Ascending aorta (tissue), 2 donors: ENCODE measurements around the gene GSTT2B. TPM values are rescaled to one million over a fixed set of nuclear protein-coding genes. Genes with fewer than 3 reads are reported as not detected.
"Not testable (repeated sequence)": the region's sequence is repeated elsewhere in the genome, so short reads cannot be mapped to it uniquely, and the experiment has no call there.

Experiments used
- DNase-seq, 2 donors: peaks; one replicate each; pipeline ENCODE4 v3.0.0-alpha.2; 2019; ENCODE audit warnings: low spot score in 2 of 2
- H3K27ac ChIP-seq, 2 donors: fragments of 200-600 bp; sonication (generic); one replicate each; pipeline ENCODE4 v1.5.1; 2016 to 2017; ENCODE audit warnings: mild to moderate bottlenecking in 1 of 2
- H3K27me3 ChIP-seq: fragments of 200-600 bp; sonication (generic); one replicate; pipeline ENCODE4 v1.5.1; 2017
- H3K36me3 ChIP-seq, 2 donors: fragments of 200-600 bp; sonication (generic); one replicate each; pipeline ENCODE4 v1.5.1; 2016
- H3K4me1 ChIP-seq, 2 donors: fragments of 200-600 bp; sonication (generic); one replicate each; pipeline ENCODE4 v1.5.1; 2016 to 2017; ENCODE audit warnings: mild to moderate bottlenecking in 1 of 2
- H3K4me3 ChIP-seq, 2 donors: fragments of 200-600 bp; sonication (generic); one replicate each; pipeline ENCODE4 v1.5.1; 2016 to 2017; ENCODE audit warnings: mild to moderate bottlenecking in 1 of 2
- H3K9me3 ChIP-seq, 2 donors: fragments of 200-600 bp; sonication (generic); one replicate each; pipeline ENCODE4 v1.5.1; 2016
- CTCF ChIP-seq, 3 experiments: fragments of 200-600 bp in 2 of 3; fragments of 450-650 bp in 1 of 3; sonication (generic) in 2 of 3; IDR thresholded peaks; one replicate each; pipeline ENCODE4 v1.5.1; 2016 to 2019; ENCODE audit warnings: antibody characterized with exemption in 3 of 3, mild to moderate bottlenecking in 1 of 3, moderate library complexity in 1 of 3
- intact Hi-C: fragments of 100-400 bp; cut with DNase I; formaldehyde crosslinking; loops from one replicate; pipeline ENCODE4 v1.15.1; 2023
- total RNA-seq: library from RNA; depleted of rRNA; stranded (reverse); fragments of >200 nt; gene quantifications from one replicate; pipeline ENCODE4 v1.1.0, GENCODE V29; 2016

Gene GSTT2B
- total RNA-seq, 1 donor from 2014 or later = not detected

GRCh38 chr22:24002851-24003250 is 41.9 kb upstream of the GSTT2B start:
- intact Hi-C loops = no loop called here
- no peak overlapping the region for H3K4me3 ChIP-seq

GRCh38 chr22:24002272-24002671 is 41.3 kb upstream of the GSTT2B start:
- DNase-seq = no peak
- intact Hi-C loops = no loop called here
- H3K27ac ChIP-seq = no peak overlapping the region

More at GRCh38 chr22:24002851-24003250, 41.9 kb upstream of the GSTT2B start:
- Histone ChIP-seq H3K4me1 (peaks cover 0 to 5% of the 10 kb centered on the region in 2 donors), H3K27me3 (no peaks in the 10 kb centered on the region), H3K9me3 (no peaks in the 10 kb centered on the region), H3K27ac (no peak overlapping the region), H3K36me3 (no peaks in the 10 kb centered on the region)
- no peak for DNase-seq
- no peak for TF ChIP-seq CTCF (IDR thresholded peaks at IDR 0.05)

GRCh38 chr22:24001314-24001713 is 40.3 kb upstream of the GSTT2B start:
- intact Hi-C loops = no loop called here
- no peak for DNase-seq
- Histone ChIP-seq H3K36me3 (no peaks in the 10 kb centered on the region), H3K4me1 (peaks cover 0 to 5% of the 10 kb centered on the region in 2 donors), H3K9me3 (no peaks in the 10 kb centered on the region), H3K27ac (no peak overlapping the region), H3K4me3 (no peak overlapping the region), H3K27me3 (no peaks in the 10 kb centered on the region)
- TF ChIP-seq CTCF (IDR thresholded peaks at IDR 0.05) = no peak

More at GRCh38 chr22:24002272-24002671, 41.3 kb upstream of the GSTT2B start:
- Histone ChIP-seq H3K4me3 (no peak overlapping the region), H3K36me3 (no peaks in the 10 kb centered on the region), H3K9me3 (no peaks in the 10 kb centered on the region), H3K27me3 (no peaks in the 10 kb centered on the region), H3K4me1 (peaks cover 0 to 5% of the 10 kb centered on the region in 2 donors)
- no peak for TF ChIP-seq CTCF (IDR thresholded peaks at IDR 0.05)

- H3K4me1 ChIP-seq, H3K36me3 ChIP-seq, H3K4me3 ChIP-seq, H3K9me3 ChIP-seq, H3K27me3 ChIP-seq, intact Hi-C loops, DNase-seq, H3K27ac ChIP-seq: not testable (repeated sequence)
These were observed 38.8 kb upstream of the GSTT2B start for GRCh38 chr22:23999779-24000178.

GRCh38 chr22:23997092-23997491 is 36.1 kb upstream of the GSTT2B start:
- no peaks in the 10 kb centered on the region for H3K9me3 ChIP-seq
- no peak overlapping the region for H3K4me3 ChIP-seq
- intact Hi-C loops = no loop called here
- H3K4me1 ChIP-seq = no peaks in the 10 kb centered on the region
- no peaks in the 10 kb centered on the region for H3K27me3 ChIP-seq
- H3K27ac ChIP-seq = no peak overlapping the region
- no peak for TF ChIP-seq CTCF (IDR thresholded peaks at IDR 0.05)
- H3K36me3 ChIP-seq = no peaks in the 10 kb centered on the region
- DNase-seq = no peak

- H3K4me1 ChIP-seq, DNase-seq, H3K9me3 ChIP-seq, H3K36me3 ChIP-seq, intact Hi-C loops, H3K27ac ChIP-seq, H3K4me3 ChIP-seq, H3K27me3 ChIP-seq: not testable (repeated sequence)
These were observed 32.7 kb upstream of the GSTT2B start for GRCh38 chr22:23993581-23994177.

GRCh38 chr22:23993080-23993479 is 32.1 kb upstream of the GSTT2B start:
- DNase-seq, H3K27me3 ChIP-seq, H3K4me3 ChIP-seq, H3K36me3 ChIP-seq, H3K9me3 ChIP-seq, H3K4me1 ChIP-seq, intact Hi-C loops, H3K27ac ChIP-seq: not testable (repeated sequence)

- intact Hi-C loops = not testable (repeated sequence)
These were observed 28.7 kb upstream of the GSTT2B start for GRCh38 chr22:23989583-23990244.

GRCh38 chr22:23986538-23987178 is 25.7 kb upstream of the GSTT2B start:
- H3K27ac ChIP-seq, H3K9me3 ChIP-seq, DNase-seq, H3K4me3 ChIP-seq, H3K36me3 ChIP-seq, intact Hi-C loops, H3K27me3 ChIP-seq, H3K4me1 ChIP-seq: not testable (repeated sequence)

More at GRCh38 chr22:23989583-23990244, 28.7 kb upstream of the GSTT2B start:
- H3K27ac ChIP-seq, H3K27me3 ChIP-seq, H3K4me1 ChIP-seq, H3K9me3 ChIP-seq, H3K36me3 ChIP-seq, H3K4me3 ChIP-seq, DNase-seq: not testable (repeated sequence)

- DNase-seq, H3K27me3 ChIP-seq, H3K4me1 ChIP-seq, H3K27ac ChIP-seq, H3K36me3 ChIP-seq, H3K9me3 ChIP-seq, H3K4me3 ChIP-seq, intact Hi-C loops: not testable (repeated sequence)
These were observed 25.1 kb upstream of the GSTT2B start for GRCh38 chr22:23986089-23986488.
